Activated CD4-positive, alpha-beta memory T cell treated with anti-CD3 and anti-CD28 coated beads for 36 hours (primary cell): ENCODE data around the gene SYTL5. TPM values are rescaled to one million over a fixed set of nuclear protein-coding genes. Genes with fewer than 3 reads are reported as not detected.

Experiments used
- CTCF ChIA-PET: fragments of 350-600 bp; sonication (Branson Sonifier 250); formaldehyde crosslinking; loops from one replicate; lab custom pipeline; 2021; ENCODE audit warnings: antibody characterized with exemption, inconsistent platforms; lab: Charles Lee
- POLR2A ChIA-PET: fragments of 350-600 bp; sonication (Branson Sonifier 250); formaldehyde crosslinking; loops from one replicate; lab custom pipeline; 2021; ENCODE audit warnings: antibody characterized with exemption; lab: Charles Lee
- DNase-seq: peaks from one replicate; pipeline ENCODE4 v3.0.0-alpha.2; 2020
- H3K27ac Mint-ChIP-seq: one replicate; pipeline ENCODE4 v1.8.0; 2021; ENCODE audit warnings: mixed read lengths
- H3K27me3 Mint-ChIP-seq: one replicate; pipeline ENCODE4 v1.8.0; 2021; ENCODE audit warnings: mixed read lengths
- H3K36me3 Mint-ChIP-seq: one replicate; pipeline ENCODE4 v1.8.0; 2021; ENCODE audit warnings: mixed read lengths
- H3K4me1 Mint-ChIP-seq: one replicate; pipeline ENCODE4 v1.8.0; 2021; ENCODE audit warnings: low read depth, mixed read lengths
- H3K4me3 Mint-ChIP-seq: one replicate; pipeline ENCODE4 v1.8.0; 2021; ENCODE audit warnings: mild to moderate bottlenecking, mixed read lengths
- H3K9me3 Mint-ChIP-seq: one replicate; pipeline ENCODE4 v1.8.0; 2021; ENCODE audit warnings: mixed read lengths
- intact Hi-C: fragments of 100-400 bp; cut with micrococcal nuclease; formaldehyde crosslinking; loops from one replicate; pipeline ENCODE4 v1.15.1; 2023
- total RNA-seq, 2 experiments: library from RNA; stranded (reverse); gene quantifications; one replicate each; pipeline ENCODE4 v1.2.3, GENCODE V29; 2021

The SYTL5 gene
- total RNA-seq, 2 experiments from 2014 or later = 0.05 TPM; not detected in 1

DNA sequence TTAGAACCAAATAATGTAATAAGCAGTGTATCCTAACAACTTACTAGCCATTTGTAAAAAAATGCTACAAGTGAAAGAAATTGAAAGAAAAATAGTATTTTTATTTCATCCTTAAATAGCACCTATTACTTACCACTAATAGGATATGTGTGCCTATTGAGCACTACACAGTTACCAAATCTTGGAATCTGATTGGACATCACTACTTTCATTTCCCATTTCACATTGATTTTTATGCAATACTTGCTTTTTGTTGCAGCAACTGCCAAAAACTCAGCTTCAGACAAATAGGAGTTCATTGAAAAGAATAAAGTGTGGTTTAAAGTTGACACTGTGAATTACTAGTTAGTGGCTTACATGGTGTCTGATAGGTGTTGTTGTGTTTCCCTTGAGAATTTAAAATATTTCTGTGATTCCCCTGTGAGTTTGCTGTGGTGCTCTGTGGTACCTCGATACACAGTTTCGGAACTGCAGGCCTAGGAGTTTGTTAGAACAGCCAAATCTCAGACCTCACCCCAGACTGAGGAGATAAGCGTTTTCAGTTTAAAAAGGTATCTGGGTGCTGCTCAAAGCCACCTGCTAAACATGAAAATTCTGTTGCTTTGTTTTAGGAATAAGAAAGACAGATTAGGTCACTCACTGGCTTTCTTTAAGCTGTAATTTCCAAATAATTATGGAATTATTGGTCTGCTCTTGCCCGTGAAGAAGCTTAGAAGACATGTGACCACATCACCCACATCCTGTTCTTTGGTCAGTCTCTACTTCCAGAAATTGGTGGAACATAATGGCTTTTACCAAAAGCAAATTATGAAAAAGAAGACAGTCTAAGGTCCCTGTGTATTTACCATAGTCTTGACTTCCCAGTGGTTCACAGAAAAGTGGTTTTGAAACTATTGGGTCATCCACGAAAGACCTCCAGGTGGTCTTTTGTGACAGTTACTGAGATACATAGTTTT is 97.8 kb downstream of the SYTL5 start:
- Mint-ChIP-seq H3K4me3 (no peak overlapping the region), H3K36me3 (no peaks in the 10 kb centered on the region), H3K27me3 (no peaks in the 10 kb centered on the region), H3K4me1 (no peaks in the 10 kb centered on the region), H3K9me3 (no peaks in the 10 kb centered on the region), H3K27ac (no peak overlapping the region)
- no peak for DNase-seq
- ChIA-PET POLR2A (no interaction called here), CTCF (no interaction called here)
- intact Hi-C loops = no loop called here

DNA sequence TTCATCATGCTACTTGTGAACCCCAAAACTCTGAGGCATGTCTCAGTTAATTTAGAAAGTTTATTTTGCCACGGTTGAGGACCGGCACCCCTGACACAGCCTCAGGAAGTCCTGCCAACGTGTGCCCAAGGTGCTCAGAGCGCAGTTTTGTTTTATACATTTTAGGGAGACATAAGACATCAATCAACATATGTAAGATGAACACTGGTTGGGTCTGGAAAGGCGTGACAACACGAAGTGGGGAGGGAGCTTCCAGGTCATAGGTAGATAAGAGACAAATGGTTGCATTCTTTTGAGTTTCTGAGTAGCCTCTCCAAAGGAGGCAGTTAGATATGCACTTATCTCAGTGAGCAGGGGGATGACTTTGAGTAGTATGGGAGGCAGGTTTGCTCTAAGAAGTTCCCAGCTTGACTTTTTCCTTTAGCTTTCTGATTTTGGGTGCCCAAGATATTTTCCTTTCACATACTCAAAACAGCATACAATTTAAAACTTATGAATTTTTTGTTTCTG is 98.9 kb downstream of the SYTL5 start:
- no peaks in the 10 kb centered on the region for H3K27me3 Mint-ChIP-seq
- no peak overlapping the region for H3K4me3 Mint-ChIP-seq
- no peak overlapping the region for H3K27ac Mint-ChIP-seq
- no peaks in the 10 kb centered on the region for H3K9me3 Mint-ChIP-seq
- intact Hi-C loops = no loop called here
- no peaks in the 10 kb centered on the region for H3K36me3 Mint-ChIP-seq
- no peaks in the 10 kb centered on the region for H3K4me1 Mint-ChIP-seq
- DNase-seq = no peak
- CTCF ChIA-PET = no interaction called here
- POLR2A ChIA-PET = no interaction called here

DNA sequence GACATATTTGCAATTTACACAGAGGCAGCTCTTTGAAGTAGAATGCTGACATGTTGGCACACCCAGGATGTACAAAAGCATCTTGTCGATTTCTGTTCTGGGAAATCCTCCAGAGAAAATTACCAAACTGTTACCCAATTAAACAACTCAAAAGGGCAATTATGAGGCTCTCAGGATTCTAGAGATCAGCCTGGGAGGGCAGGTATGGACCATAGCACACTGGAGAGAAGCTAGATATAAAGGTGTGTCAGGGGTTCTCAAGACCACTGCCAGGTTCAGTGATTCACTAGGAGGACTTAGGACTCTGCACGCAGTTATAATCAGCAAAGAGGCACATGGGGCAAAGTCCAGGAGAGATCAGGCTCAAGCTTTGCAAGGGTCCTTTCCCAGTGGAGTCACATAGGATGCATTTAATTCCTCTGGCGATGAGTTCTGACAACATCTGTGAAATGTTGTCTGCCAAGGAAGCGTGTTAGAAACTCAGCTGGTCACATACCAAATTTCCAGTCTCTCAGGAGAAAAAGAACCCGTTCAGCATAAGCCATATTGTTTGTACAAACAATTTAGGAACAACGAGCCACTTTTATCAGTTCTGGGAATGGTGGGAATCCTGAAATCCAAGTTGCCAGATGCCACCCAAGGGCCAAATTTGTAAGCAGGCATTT is 100.8 kb downstream of the SYTL5 start:
- no peaks in the 10 kb centered on the region for H3K27me3 Mint-ChIP-seq
- intact Hi-C loops = no loop called here
- no peak overlapping the region for H3K4me3 Mint-ChIP-seq
- ChIA-PET POLR2A (no interaction called here), CTCF (no interaction called here)
- H3K9me3 Mint-ChIP-seq = no peaks in the 10 kb centered on the region
- H3K4me1 Mint-ChIP-seq = no peaks in the 10 kb centered on the region
- no peak overlapping the region for H3K27ac Mint-ChIP-seq
- DNase-seq = no peak
- H3K36me3 Mint-ChIP-seq = no peaks in the 10 kb centered on the region

DNA sequence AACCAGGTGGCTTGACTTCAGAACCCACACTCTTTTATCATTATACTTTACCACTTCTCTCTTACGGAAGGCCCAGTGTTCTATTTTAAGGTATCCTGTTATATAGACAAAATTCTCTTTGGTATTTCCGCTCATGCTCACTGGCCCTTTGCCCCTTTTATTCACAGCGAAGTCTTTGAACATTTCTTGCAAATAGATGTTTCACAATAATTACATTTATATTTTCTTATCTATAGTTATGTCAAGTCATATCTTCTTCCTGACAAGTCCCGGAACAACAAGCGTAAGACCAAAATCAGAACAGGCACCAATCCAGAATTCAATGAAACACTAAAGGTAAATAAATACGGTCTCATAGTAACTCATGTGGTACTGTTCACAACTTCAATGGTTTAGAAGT is 102.0 kb downstream of the SYTL5 start:
- intact Hi-C loops = no loop called here
- POLR2A ChIA-PET = no interaction called here
- Mint-ChIP-seq H3K36me3 (no peaks in the 10 kb centered on the region), H3K4me3 (no peak overlapping the region), H3K9me3 (no peaks in the 10 kb centered on the region), H3K27me3 (no peaks in the 10 kb centered on the region), H3K4me1 (no peaks in the 10 kb centered on the region), H3K27ac (no peak overlapping the region)
- CTCF ChIA-PET = no interaction called here
- DNase-seq = no peak

DNA sequence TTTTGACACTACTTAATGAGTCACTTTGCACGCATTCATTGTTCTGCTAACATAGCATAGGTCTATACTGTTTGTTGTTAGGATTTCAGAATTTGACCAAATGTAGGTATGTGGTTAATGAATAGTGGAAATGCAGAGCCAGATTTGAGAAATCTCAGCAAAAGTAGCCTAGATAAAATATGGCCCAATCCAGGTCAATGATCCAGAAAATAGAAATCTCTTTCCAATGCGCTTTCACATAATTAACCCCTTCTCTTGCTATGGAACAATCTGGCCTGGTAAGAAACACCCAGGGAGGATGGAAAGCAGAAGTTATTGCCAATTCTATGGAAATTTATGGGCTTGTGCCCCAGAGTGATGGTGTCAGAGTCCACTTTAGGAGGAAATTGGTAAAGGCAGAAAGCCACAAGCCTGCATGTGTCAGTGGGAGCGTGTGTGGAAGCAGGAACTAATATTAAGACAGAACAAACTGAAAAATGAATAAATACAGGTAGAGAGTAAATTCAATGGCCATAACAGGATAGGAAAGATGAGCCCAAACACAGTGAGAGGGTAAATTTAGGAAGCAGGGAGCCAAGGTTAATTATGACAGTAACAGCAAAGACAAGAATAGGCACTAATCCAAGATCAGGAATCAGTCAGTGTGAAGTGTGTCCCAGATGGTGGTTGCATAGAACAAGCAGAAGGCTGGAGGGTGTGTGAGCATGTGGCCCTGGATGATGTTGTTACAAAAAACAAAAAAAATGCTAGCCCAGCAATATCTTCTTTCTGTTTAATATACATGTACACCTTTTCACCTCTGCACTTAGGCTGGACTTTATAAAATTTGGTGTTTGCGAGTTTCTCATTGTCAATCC is 102.9 kb downstream of the SYTL5 start:
- Mint-ChIP-seq H3K27me3 (no peaks in the 10 kb centered on the region), H3K4me3 (no peak overlapping the region), H3K27ac (no peak overlapping the region), H3K9me3 (no peaks in the 10 kb centered on the region), H3K36me3 (no peaks in the 10 kb centered on the region), H3K4me1 (no peaks in the 10 kb centered on the region)
- ChIA-PET CTCF (no interaction called here), POLR2A (no interaction called here)
- intact Hi-C loops = no loop called here
- no peak for DNase-seq

DNA sequence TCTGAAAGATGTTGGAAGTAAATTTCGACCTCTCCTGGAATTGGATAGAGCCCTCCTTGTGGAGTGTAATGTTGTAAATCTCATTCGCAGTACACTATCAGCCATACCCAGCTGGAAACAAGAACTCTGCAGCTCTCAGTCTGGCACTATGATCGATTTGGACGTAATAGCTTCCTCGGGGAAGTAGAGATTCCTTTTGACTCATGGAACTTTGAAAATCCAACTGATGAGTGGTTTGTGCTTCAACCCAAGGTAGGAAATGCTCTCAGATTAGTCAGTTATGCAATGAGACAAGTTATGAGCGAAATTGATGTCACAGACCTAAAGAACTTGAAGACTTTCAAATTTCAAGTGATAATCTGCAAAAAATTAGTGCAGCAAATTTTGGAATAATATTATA is 103.9 kb downstream of the SYTL5 start:
- intact Hi-C loops = no loop called here
- Mint-ChIP-seq H3K4me3 (no peak overlapping the region), H3K27ac (no peak overlapping the region), H3K9me3 (no peaks in the 10 kb centered on the region), H3K36me3 (no peaks in the 10 kb centered on the region), H3K27me3 (no peaks in the 10 kb centered on the region), H3K4me1 (no peaks in the 10 kb centered on the region)
- no peak for DNase-seq
- POLR2A ChIA-PET = no interaction called here
- CTCF ChIA-PET = no interaction called here

DNA sequence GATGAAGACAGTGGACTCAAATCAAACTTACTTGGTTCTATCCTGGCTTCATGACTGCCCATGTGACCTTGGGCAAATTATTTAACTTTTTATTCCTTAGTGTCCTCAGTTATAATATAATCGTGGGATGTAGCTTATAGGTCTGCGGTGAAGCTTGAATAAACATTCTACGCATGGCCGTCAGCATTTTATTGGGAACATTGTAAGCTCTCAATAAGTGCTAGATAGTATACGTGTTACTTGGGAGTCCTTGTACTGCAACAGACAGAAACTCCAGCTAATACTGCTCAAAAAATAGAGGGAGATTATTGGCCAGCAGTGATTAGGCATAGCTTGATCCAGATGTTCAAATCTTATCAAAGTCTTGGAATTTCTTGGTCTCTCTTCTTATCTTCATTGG is 104.8 kb downstream of the SYTL5 start:
- Mint-ChIP-seq H3K4me3 (no peak overlapping the region), H3K9me3 (no peaks in the 10 kb centered on the region), H3K27me3 (no peaks in the 10 kb centered on the region), H3K4me1 (no peaks in the 10 kb centered on the region), H3K36me3 (no peaks in the 10 kb centered on the region), H3K27ac (no peak overlapping the region)
- DNase-seq = no peak
- intact Hi-C loops = no loop called here
- POLR2A ChIA-PET = no interaction called here
- CTCF ChIA-PET = no interaction called here

DNA sequence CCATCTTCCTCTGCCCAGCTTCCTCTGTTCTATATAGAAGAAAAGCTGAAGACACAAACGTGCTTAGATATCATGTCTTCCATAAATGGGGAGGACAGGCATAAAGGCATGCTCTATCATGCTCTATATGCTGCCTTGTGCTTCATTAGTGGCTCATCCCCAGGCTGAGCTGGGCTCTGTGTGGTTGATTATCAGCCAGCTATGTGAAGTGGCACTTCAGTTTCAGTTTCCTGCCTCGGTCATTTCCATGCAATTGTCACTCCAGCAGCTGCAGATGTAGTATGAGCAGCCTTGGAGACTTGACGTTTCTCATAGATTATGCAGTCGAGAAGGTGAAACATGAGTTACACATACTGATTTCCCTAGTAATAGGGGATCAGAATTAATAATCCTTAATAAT is 106.2 kb downstream of the SYTL5 start:
- no peak for DNase-seq
- H3K4me1 Mint-ChIP-seq = no peaks in the 10 kb centered on the region
- CTCF ChIA-PET = no interaction called here
- H3K4me3 Mint-ChIP-seq = no peak overlapping the region
- H3K9me3 Mint-ChIP-seq = no peaks in the 10 kb centered on the region
- no peaks in the 10 kb centered on the region for H3K27me3 Mint-ChIP-seq
- POLR2A ChIA-PET = no interaction called here
- H3K27ac Mint-ChIP-seq = no peak overlapping the region
- H3K36me3 Mint-ChIP-seq = no peaks in the 10 kb centered on the region
- intact Hi-C loops = no loop called here

DNA sequence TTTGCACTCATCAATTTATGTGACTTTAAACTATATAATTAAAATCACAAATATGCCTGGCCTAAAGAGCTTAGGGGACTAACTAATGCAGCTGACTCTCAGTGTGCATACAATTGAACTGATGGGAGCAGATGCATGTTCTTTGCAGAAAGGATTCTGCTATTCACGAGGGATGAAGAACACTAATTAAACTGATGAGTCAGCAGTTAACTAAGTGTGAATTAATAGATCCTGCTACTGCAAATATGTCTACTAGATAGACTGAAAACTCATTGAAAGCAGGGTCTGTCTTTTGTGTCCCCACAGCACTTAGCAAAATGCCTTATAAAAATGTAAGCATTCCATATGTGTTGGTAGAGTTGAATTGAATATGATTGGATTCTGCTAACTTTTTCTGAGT is 110.4 kb downstream of the SYTL5 start:
- Mint-ChIP-seq H3K9me3 (no peaks in the 10 kb centered on the region), H3K4me3 (no peak overlapping the region)
- CTCF ChIA-PET = no interaction called here

DNA sequence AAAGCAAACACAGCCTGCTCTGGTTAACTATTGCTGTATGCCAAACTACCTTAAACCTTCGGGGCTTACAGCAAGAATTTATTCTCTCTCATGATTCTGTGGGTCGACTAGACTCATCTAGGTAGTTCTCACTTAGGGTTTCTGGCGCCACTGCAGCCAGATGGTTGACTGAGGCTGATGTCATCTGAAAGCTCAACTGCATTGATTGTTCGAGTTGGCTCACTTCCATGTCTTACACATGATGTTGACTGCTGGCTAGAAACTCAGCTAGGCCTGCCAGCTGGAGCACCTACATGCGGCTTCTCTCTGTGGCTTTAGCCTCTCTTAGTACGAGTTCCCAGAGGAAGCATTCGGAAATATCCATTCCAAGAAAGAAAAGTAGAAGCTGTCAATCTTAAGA is 111.1 kb downstream of the SYTL5 start:
- Mint-ChIP-seq H3K27ac (no peak overlapping the region), H3K4me1 (no peaks in the 10 kb centered on the region), H3K4me3 (no peak overlapping the region), H3K27me3 (no peaks in the 10 kb centered on the region), H3K36me3 (no peaks in the 10 kb centered on the region), H3K9me3 (no peaks in the 10 kb centered on the region)
- ChIA-PET CTCF (no interaction called here), POLR2A (no interaction called here)
- no peak for DNase-seq
- intact Hi-C loops = no loop called here

More for the DNA sequence above, 110.4 kb downstream of the SYTL5 start:
- Mint-ChIP-seq H3K36me3 (no peaks in the 10 kb centered on the region), H3K27me3 (no peaks in the 10 kb centered on the region), H3K27ac (no peak overlapping the region), H3K4me1 (no peaks in the 10 kb centered on the region)
- no peak for DNase-seq
- intact Hi-C loops = no loop called here
- POLR2A ChIA-PET = no interaction called here

DNA sequence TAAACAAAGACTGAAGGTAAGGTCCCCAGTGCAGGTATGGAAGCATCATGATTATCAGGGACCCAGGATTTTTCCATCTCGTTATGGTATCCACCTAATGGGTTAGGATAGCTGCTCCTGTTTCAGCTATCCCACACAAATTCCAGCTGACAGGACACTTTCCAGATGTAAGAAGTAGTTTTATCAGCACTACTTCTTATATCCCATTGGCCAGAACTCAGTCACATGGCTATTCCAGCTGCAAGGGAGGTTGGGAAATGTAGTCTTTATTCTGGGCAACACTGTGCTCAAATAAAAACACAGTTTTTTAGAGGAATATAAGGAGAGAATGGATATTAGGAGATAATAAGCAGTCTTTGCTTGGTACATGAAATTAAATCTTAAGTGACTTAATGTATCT is 117.6 kb downstream of the SYTL5 start:
- no peaks in the 10 kb centered on the region for H3K36me3 Mint-ChIP-seq
- H3K27me3 Mint-ChIP-seq = no peaks in the 10 kb centered on the region
- ChIA-PET POLR2A (no interaction called here), CTCF (no interaction called here)
- H3K4me1 Mint-ChIP-seq = no peaks in the 10 kb centered on the region
- H3K4me3 Mint-ChIP-seq = no peak overlapping the region
- DNase-seq = no peak
- intact Hi-C loops = no loop called here
- H3K9me3 Mint-ChIP-seq = no peaks in the 10 kb centered on the region
- no peak overlapping the region for H3K27ac Mint-ChIP-seq

DNA sequence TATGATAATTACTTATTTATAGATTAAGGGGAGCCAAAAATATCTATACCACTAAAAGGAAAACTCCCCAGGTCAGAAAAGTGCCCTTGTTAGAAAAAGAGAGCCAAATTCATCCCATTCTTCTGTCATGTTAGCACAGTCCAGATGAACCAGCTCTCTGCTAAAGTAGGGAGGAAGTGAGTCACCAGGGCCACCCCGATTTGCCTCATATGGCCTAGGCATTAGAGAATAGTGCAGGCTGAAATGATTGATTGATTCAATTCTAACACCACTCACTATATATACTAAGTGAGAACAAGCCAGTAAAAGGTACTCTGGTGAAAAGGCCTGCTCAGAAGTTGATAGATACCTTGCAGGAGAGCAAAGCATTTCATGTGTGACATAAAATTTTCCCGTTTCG is 119.8 kb downstream of the SYTL5 start:
- CTCF ChIA-PET = no interaction called here
- intact Hi-C loops = no loop called here
- H3K9me3 Mint-ChIP-seq = no peaks in the 10 kb centered on the region
- no peak overlapping the region for H3K4me3 Mint-ChIP-seq
- no peaks in the 10 kb centered on the region for H3K27me3 Mint-ChIP-seq
- H3K4me1 Mint-ChIP-seq = no peaks in the 10 kb centered on the region
- POLR2A ChIA-PET = no interaction called here
- no peak for DNase-seq
- H3K27ac Mint-ChIP-seq = no peak overlapping the region
- no peaks in the 10 kb centered on the region for H3K36me3 Mint-ChIP-seq
